HG02763 (cell line): ENCODE data around the gene FAM193A.
"Not testable (repeated sequence)": the region's sequence is repeated elsewhere in the genome, so short reads cannot be mapped to it uniquely, and the experiment has no call there.

ENCODE experiments used
- ATAC-seq: cut with Tn5 transposase; IDR thresholded peaks from one replicate; pipeline ENCODE4 v1.9.1; 2021; ENCODE audit warnings: mild to moderate bottlenecking, moderate library complexity; ENCODE audit not compliant: unreplicated experiment

The FAM193A gene

DNA sequence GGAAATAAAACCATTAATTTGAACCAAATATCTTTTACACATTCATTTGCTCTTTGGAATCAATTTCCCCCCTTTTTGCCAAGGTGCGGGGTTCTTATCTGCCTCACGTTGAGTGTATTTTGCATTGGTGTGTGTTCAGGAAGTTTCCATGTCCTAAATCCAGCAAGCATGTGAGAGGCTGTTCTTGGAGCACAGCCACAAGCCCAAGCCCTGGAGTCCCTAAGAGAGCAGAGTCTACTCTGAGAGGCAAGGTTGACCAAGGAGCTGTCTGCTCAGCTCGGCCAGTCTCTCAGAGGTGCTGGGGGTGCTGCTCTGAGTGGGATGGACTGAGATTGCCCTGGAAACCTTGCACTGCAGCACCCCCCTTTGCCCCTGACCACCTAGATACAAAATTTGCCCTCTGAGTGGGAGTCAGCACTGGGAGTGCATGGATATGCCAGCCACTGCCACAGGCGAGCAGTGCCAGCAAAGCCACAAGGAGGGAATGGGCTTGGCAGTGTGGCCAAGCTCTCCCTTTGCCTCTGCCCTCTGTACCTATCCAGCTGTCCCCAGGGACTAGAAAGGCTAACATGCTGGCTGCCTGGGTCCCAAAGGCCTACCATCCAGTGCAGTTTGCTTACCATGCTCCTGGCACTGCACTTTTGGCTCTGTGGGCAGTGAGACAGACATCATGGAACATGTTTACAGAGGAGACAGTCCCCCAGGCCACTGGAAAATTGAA lies 20.5 kb upstream of the FAM193A start:
- ATAC-seq = no peak

DNA sequence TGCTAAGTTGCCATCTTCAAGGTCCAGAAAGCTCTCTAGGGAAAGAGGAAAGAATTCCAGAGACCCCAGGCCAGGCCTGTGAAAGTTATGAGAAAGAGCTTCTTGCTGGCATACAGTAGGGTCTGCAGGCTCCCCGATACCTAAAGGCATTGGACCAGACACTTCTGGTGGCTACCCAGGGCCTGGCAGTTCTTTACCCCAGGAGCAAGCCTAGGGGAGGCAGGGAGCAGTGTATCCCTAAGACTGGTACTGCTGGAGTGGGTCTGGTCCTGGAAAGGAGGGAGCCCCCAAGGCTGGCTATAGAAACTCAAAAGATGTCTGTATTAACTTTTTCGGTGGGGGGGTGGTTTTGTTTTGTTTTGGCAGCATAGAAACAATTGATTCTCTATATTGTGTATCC lies 19.8 kb upstream of the FAM193A start:
- ATAC-seq = no peak

DNA sequence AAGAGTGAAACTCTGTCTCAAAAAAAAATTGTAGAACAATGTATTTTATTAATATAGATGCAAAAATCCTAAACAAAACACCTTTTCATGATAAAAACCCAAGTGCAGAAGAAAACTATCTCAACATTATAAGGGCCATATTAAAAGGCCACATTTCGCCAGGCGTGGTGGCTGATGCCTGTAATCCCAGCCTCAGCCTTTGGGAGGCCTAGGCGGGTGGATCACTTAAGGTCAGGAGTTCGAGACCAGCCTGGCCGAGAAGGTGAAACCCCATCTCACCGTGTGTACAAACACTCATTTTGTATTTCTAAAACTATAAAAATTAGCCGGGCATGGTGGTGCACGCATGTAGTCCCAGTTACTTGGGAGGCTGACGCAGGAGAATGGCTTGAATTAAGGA lies 9.9 kb upstream of the FAM193A start:
- ATAC-seq = no peak

DNA sequence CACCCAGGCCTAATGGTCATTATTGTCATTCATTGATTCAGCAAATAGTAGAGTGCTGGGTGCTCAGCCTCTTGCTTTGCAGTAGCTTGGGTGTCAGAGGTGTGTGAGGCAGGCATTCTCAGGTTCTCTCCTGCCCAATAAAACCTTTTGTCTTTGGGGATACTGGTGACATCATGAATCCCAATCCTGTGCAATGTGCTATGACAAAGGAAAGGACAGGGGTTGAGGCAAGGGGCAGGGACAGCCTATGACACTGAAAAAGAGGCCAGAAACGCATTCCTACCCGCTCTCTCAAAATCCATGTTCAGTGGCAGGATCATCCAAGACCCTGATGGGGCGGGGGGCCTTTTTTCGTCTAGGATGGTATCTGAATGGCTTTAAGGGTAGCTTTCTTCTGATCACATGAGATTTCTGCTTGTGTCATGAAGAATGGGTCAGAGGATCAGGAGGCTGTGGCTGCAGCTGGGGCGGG lies 1.5 kb upstream of the FAM193A start:
- no peak for ATAC-seq

DNA sequence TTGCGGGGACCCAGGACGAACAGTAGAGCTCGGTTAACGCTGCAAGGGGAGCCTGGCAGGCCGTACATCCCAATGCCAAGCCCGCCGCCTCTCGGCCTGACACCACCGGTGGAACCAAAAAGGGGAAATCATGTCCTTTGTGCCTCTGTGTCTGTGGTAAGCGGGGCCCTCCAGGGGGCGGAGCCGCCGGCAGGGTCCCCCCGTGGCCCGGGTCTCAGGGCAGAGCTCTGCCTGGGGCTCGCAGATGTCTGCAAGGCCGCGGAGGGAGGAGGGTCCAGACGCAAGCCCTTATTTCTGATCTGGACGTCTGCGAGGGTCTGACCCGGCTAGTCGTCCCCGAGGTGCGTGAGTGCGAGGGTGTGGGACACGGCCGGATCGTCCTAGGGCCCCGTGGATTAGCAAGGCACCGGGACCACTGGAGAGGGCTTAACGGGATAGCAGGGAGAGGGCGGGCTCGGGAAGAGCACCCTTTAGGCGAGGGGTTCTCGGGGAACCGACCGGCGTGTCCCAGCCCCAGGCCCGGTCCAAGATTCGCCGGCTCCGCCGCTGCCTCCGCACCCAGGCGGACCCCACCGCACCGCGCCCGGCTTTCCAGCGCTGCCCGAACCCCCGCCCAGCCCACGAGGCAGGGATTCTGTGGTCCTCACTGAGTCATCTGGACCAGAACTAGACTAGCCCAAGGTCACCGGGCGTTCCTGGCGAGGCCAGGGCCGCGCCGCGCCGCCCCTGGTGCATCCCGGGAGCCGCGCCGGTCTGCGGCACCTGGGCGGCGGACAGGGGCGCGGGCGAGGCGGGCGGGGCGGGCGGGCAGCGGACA lies 863 bp upstream of the FAM193A start:
- ATAC-seq = no peak

DNA sequence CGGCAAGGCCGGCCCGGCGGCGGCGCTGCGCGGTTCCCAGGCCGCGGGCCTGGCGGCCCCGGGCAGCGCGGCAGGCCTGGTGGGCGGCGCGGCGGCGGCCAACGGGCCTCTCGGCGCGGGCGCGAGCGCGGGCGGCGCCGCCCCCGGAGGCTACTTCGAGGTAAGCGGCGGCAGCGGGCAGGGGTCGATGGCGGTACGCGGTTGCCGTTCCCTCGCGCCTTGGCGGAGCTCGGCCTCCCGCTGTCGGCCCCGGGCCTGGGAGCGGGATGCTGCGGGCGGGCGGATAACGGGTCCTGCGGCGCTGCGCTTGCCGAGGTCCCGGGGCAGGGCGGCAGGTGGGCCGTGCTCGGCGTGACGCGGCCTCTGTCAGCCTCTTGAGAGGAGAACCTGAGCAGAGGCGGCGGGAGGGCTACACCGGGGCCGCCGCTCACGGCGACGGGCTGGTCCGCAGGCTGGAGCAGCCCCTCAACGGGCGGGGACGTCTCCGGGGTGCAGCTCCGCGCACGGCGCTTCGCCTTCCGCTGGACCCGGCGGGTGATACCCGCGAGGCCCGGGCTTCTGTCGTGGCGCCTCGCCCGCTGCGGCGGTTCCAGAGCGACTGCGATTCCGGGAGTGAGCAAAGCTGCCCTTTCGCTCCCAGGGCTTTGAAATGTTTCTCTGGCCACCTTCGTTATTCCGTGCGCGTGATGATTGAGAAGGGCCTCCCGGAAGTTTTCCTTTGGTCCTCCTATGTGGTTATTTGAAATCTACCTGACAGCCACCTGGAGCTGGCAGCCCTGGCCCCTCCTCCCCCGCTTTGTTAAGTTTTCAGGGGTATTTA lies 774 bp downstream of the FAM193A start:
- peak; percentile 14 for ATAC-seq

DNA sequence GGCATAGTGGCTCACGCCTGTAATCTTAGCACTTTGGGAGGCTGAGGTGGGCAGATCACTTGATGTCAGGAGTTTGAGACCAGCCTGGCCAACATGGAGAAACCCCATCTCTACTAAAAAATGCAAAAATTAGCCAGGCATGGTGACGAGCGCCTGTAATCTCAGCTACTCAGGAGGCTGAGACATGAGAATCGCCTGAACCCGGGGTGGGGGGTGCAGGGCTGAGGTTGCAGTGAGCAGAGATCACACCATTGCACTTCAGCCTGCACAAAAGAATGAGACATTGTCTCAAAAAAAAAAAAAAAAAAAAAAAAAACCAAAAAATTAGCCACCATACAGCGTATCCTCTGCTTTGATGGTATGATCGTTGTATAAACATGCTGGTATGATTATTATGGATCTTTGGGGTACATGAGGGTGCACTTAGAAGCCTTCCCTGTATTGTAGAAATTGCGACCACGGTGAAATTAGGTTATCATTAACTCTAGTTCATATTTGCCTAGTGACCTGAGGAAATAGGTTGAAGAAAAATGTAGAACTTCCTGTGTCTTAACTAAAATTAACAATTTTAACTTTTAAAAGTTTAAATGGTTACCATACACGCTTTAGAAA lies 7.2 kb downstream of the FAM193A start:
- not testable (repeated sequence) for ATAC-seq

DNA sequence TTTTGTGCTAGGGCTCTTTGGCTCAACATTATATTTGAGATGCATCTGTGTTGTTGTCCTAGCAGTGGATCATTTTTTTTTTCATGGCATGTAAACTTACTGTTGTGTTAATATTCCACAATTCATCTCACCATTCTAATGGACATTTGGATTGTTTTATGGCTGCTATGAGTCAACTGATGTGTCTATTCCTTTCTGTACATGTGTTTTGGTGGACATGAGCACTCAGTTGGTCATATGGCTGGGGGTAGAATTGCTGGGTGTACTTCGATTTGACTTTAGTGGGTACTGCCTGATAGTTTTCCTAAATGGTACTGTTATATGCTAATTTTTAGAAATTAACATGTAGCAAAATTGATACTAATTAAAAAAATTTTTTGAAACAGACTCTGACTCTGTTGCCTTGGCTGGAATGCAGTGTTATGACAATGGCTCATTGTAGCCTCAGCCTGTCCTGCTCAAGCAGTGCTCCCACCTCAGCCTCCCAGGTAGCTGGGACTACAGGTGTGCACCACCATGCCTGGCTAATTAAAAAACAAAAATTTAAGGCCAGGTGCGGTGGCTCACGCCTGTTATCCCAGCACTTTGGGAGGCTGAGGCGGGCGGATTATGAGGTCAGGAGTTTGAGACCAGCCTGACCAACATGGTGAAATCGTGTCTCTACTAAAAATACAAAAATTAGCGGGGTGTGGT lies 9.0 kb downstream of the FAM193A start:
- no peak for ATAC-seq

DNA sequence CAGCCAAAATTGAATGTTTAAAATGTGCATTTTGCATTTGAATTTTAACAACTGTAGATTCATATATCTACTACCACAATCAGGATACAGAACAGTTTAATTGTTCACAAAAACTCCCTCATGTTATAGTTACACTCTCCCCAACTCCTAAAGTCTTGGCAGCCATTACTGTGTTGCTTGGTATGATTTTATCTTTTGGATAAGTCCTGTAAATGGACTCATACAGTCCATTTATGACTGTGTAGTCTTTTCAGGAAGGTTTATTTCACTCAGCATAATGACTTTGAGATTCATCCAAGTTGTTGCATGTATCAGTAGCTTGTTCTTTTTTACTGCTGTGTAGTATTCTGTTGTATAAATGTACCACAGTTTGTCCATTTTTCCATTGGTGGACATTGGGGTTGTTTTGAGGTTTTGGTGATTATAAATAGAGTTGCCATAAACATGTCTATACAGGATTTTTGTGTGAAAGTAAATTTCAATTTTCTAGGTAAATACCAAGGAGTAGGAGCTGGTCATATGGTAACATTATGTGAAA lies 9.9 kb downstream of the FAM193A start:
- ATAC-seq = no peak

DNA sequence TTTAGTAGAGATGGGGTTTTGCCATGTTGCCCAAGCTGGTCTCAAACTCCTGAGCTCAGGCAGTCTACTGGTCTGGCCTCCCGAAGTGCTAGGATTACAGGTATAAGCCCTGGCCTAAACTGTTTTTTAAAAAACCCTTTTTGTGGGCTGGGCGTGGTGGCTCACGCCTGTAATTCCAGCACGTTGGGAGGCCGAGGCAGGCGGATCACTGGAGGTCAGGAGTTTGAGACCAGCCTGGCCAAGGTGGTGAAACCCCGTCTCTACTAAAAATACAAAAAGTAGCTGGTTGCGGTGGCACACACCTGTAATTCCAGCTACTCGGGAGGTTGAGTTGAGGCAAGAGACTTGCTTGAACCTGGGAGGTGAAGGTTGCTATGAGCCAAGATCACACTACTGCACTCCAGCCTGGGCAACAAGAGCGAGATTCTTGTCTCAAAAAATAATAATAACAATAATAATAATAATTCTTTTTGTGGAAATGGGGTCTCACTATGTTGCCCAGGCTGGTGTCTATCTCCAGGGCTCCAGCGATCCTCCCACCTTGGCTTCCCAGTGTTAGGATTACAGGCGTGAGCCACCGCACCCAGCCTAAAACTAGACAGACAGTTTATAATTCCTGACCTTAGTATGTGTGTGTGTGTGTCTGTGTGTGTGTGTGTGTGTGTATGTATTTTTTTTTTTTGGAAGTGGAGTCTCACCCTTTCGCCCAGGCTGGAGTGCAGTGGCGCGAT lies 10.7 kb downstream of the FAM193A start:
- not testable (repeated sequence) for ATAC-seq

DNA sequence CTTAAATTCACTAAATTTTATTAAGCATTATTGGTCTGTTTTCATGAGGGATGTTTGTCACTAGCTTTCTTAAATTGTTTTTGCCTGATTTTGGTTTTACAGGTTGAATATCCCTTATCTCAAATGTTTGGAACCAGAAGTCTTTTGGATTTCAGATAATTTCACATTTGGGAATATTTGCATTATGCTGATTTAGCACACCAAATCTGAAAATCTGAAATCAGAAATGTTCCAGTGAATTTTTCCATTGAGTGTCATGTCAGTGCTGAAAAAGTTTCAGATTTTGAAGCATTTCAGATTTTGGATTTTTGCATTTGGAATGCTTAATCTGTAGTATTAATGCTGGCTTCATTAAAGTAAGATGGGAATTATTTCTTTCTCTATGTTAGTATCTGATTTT lies 14.7 kb downstream of the FAM193A start:
- no peak for ATAC-seq

DNA sequence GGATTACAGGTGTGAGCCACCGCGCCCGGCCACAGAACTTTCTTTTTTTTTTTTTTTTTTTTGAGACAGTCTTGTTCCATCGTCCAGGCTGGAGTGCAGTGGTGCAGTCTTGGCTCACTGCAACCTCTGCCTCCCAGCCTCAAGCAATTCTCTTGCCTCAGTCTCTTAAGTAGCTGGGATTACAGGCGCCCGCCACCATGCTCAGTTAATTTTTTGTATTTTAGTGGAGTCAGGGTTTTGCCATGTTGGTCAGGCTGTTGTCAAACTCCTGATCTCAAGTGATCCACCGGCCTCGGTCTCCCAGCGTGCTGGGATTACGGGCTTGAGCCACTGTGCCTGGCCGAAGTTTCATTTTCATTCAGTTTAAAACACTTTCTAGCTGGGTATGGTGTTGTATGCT lies 16.4 kb downstream of the FAM193A start:
- no peak for ATAC-seq

DNA sequence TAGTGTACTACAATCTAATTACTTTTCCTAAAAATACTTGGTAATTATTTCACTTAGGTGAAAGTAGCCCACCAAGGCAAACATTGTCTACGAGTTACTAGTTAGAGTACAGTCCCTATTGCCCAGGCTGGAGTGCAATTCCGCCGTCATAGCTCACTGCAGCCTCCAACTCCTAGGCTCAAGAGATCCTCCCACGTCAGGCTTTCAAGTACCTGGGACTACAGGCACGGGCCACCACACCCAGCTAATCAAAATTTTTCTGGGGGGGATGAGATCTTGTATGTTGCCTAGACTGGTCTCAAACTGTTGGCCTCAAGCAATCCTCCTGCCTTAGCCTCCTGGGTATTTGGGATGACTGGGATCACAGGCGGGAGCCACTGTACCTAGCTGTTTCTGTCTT lies 21.9 kb downstream of the FAM193A start:
- ATAC-seq = no peak

DNA sequence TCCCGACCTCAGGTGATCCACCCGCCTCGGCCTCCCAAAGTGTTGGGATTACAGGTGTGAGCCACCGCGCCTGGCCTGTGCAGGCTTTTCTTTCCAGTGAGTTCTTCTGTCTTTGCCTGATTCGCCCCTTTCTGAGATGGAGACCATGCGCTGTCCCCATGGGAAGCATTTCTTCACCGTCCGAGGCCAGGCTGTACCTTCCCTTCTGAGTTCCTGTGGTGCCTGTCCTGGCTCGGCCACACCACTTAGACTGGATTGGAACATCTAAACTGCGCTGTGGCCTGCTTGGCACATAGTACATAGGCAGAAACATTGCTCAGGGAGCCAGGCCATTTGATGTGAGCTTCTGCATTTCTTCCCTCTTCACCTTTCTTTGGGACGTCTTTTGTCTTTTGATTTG lies 23.7 kb downstream of the FAM193A start:
- no peak for ATAC-seq

DNA sequence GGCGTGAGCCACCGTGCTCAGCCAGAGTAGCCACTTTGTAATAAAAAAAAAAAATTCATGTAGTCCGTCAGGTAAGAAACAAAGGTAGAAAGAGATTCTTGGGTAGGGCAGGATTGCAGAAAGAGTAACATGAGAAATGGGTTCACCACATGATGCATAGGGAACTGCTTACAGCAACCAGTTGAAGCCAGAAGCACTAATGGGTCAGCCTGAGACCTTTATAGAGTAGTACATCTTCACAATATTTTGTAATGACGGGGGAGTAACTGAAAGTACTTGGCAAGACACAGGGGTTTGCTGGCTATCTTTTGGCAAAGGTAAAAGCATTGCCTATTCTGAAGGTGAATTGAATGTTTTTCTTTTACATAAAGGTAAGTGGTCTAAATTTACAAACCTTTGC lies 29.1 kb downstream of the FAM193A start:
- ATAC-seq = no peak

DNA sequence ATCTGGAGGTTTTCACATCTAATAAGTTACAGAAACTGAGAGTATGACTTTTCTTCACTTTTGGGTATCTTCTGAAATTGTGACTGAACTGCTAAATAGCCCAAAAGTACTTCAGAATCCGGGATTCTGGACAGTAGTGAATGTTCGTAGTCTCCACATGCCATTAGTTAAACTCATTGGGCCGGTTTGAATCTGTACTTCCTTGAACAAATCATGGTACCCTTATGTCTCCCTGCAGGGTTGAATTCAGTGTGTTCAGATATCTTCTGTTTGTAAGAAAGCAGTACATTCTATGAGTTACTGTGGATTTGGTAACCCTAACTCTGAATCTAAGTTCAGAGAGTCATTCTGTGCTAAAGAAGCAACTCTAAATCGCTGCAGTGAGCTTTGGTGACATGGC lies 33.6 kb downstream of the FAM193A start:
- no peak for ATAC-seq

DNA sequence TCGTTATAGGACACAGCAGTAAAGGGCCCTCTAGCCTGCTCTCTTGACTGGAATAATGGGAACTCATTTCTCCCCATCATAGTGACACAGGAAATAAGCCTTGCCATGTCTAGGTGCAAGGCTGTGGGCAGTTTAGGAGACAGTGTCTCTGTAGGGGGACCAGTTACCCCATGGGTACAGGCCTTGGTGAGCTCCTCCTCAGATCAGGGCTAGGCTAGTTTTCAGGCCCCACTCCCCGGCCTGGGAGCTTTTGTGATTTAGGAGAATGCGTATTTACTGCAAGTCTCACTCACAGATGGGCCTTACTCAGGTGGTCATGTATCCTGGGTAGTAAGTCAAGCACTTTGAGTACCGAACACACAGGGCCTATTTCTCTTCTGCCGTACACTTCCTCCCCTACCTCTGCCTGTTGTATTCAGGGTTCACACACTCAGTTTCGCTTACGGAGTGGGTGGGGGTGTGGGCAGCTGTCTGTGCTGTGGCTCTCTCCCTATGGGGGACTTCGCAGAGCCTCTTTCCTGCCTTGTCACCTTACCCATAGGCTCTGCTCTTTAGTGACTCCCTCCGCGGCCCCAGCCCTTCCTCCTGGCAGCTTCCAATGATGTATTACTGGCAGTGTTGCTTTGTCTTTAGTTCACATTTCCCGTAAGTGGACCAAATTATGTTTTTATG lies 34.2 kb downstream of the FAM193A start:
- ATAC-seq = peak; percentile 66

DNA sequence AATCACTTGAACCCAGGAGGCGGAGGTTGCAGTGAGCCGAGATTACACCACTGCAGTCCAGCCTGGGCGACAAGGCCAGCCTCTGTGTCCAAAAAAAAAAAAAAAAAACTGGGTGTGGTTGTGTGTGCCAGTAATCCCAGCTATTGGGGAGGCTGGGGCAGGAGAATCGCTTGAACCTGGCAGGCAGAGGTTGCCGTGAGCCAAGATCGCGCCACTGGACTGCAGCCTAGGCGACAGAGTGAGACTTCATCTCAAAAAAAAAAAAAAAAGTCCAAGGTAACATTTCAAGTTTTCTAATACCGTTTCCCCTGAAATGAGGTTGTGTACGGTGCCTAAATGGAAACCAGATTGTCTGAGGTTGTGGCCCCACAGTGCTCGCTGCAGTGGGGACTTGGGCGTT lies 35.6 kb downstream of the FAM193A start:
- ATAC-seq = no peak

DNA sequence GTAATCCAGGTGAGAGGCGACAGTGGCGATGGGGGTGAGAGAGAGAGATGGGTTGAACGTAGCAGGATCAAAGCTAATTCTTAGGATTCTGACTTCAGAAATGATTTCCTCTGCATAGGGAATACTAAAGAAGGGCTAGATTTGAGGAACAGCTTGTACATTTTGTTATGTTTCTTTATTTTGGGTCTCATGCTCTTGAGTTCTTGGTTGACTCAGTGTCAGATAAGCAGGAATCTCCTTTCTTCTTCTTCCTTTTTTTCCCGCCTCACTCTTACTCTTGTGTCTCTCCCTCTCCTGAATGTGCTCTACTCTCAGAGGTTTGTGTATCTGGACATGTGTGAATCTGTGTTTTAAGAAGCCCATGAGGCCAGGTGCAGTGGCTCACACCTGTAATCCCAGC lies 36.4 kb downstream of the FAM193A start:
- ATAC-seq = no peak
